CD4-positive, alpha-beta T cell (primary cell): ENCODE data around the gene DIPK1B. TPM values are rescaled to one million over a fixed set of nuclear protein-coding genes. Genes with fewer than 3 reads are reported as not detected.

ENCODE experiments used
- ATAC-seq: fragments of 200-7000 bp; cut with Tn5 transposase; one replicate; pipeline ENCODE4 v1.10.0; 2022; ENCODE audit warnings: mild to moderate bottlenecking; ENCODE audit not compliant: poor library complexity
- CTCF ChIA-PET: fragments of 350-600 bp; sonication (Branson Sonifier 250); formaldehyde crosslinking; loops from one replicate; lab custom pipeline; 2021; ENCODE audit warnings: antibody characterized with exemption, inconsistent platforms; lab: Charles Lee
- POLR2A ChIA-PET: fragments of 350-600 bp; sonication (Branson Sonifier 250); formaldehyde crosslinking; loops from one replicate; lab custom pipeline; 2021; ENCODE audit warnings: antibody characterized with exemption, inconsistent platforms; lab: Charles Lee
- DNase-seq, 14 experiments: peaks; one replicate each; pipeline ENCODE4 v3.0.0-alpha.2; 2013 to 2020; ENCODE audit warnings: mixed read lengths in 2 of 14
- H3K27ac ChIP-seq, 2 donors: one replicate each; pipeline versions ENCODE4 v1.5.1 to v1.7.0; 2013; ENCODE audit warnings: low read length in 2 of 2, low read depth in 1 of 2, mild to moderate bottlenecking in 1 of 2
- H3K27me3 ChIP-seq, 2 experiments: 1 replicate in 1 of 2; 2 replicates in 1 of 2; pipeline versions ENCODE4 v1.6.1 to v1.7.0; 2013; ENCODE audit warnings: low read length in 2 of 2, control low read depth in 1 of 2, mild to moderate bottlenecking in 1 of 2, moderate library complexity in 1 of 2; ENCODE audit not compliant: insufficient read depth in 2 of 2, control insufficient read depth in 1 of 2
- H3K36me3 ChIP-seq: one replicate; pipeline ENCODE4 v1.6.1; 2013; ENCODE audit warnings: low read length, control low read depth; ENCODE audit not compliant: insufficient read depth
- H3K4me1 ChIP-seq: one replicate; pipeline ENCODE4 v1.6.1; 2013; ENCODE audit warnings: low read length, control low read depth; ENCODE audit not compliant: insufficient read depth
- H3K4me3 ChIP-seq: one replicate; pipeline ENCODE4 v1.5.1; 2013; ENCODE audit warnings: mild to moderate bottlenecking, low read length, moderate library complexity
- H3K9me3 ChIP-seq, 2 experiments: 1 replicate in 1 of 2; 2 replicates in 1 of 2; pipeline versions ENCODE4 v1.6.1 to v1.7.0; 2013; ENCODE audit warnings: low read length in 2 of 2, mild to moderate bottlenecking in 2 of 2, control low read depth in 1 of 2, moderate library complexity in 1 of 2; ENCODE audit not compliant: control insufficient read depth in 1 of 2, insufficient read depth in 1 of 2
- H3K27ac Mint-ChIP-seq: one replicate; pipeline ENCODE4 v1.8.0; 2020; ENCODE audit warnings: mixed read lengths
- H3K27me3 Mint-ChIP-seq: one replicate; pipeline ENCODE4 v1.8.0; 2021; ENCODE audit warnings: mixed read lengths
- H3K36me3 Mint-ChIP-seq: one replicate; pipeline ENCODE4 v1.8.0; 2021; ENCODE audit warnings: low read depth, mixed read lengths
- H3K4me1 Mint-ChIP-seq: one replicate; pipeline ENCODE4 v1.8.0; 2021; ENCODE audit warnings: low read depth, mixed read lengths
- H3K4me3 Mint-ChIP-seq: one replicate; pipeline ENCODE4 v1.8.0; 2020; ENCODE audit warnings: mild to moderate bottlenecking, mixed read lengths
- H3K9me3 Mint-ChIP-seq: one replicate; pipeline ENCODE4 v1.8.0; 2020; ENCODE audit warnings: mixed read lengths
- intact Hi-C, 2 experiments: fragments of 100-400 bp; cut with DNase I in 1 of 2; cut with micrococcal nuclease in 1 of 2; formaldehyde crosslinking; loops; one replicate each; pipeline versions ENCODE4 v1.15.1 to v1.9.0; 2023 to 2025; cut with DNase I, micrococcal nuclease
- total RNA-seq, 174 experiments: library from RNA in 2 of 174; stranded (reverse) in 2 of 174; gene quantifications; one replicate each; pipeline ENCODE4 v1.2.3 and lab custom pipeline; 2021 to 2026
- TF ChIP-seq, protein P1 (sequence below): fragments of 200-600 bp; IDR thresholded peaks from one replicate; pipeline ENCODE4 v1.8.0; 2022; ENCODE audit warnings: antibody characterized with exemption, mild to moderate bottlenecking

DIPK1B gene
- total RNA-seq, 2 experiments from 2014 or later = 0.11 TPM; not detected in 1

DNA sequence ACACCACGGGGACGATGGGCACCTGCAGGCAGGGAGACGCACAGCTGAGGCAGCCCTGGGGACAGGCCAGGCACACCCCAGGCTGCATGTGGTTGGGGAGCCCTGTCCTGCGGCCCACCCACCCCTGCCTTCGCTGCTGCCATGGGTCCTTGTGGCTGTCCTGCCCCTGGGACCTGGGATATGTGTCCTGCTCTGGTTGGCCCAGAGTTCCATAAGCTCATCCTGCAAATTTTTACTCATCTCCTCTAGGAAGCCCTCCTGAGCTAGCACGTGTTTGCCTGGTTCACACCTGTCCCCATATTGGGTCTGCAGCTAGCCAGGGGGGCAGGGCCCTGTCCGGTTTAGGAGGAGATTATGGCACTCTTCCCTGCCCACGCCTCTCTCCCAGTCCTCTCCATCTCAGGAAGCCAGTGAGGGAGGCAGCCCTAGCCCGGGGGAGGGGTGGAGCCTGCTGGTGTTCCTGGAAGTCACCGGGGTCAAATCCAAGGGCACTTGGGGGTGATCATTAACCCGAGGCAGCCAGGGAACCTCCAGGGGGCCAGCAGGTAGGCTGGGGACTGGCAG, 37.5 kb upstream of the DIPK1B start:
- Mint-ChIP-seq H3K27ac (no peak overlapping the region), H3K9me3 (no peaks in the 10 kb centered on the region), H3K4me3 (no peak overlapping the region), H3K36me3 (no peaks in the 10 kb centered on the region), H3K4me1 (peaks cover 3% of the 10 kb centered on the region), H3K27me3 (no peaks in the 10 kb centered on the region)
- Histone ChIP-seq H3K27me3 (no peaks in the 10 kb centered on the region), H3K27ac (no peak overlapping the region), H3K9me3 (peaks cover 0 to 7% of the 10 kb centered on the region in 2 experiments), H3K4me3 (no peak overlapping the region), H3K36me3 (no peaks in the 10 kb centered on the region), H3K4me1 (peaks cover 7% of the 10 kb centered on the region)
- ChIA-PET CTCF (no interaction called here), POLR2A (no interaction called here)
- ATAC-seq = no peak
- no peak for DNase-seq
- intact Hi-C loops = no loop called here
- TF ChIP-seq, protein P1, sequence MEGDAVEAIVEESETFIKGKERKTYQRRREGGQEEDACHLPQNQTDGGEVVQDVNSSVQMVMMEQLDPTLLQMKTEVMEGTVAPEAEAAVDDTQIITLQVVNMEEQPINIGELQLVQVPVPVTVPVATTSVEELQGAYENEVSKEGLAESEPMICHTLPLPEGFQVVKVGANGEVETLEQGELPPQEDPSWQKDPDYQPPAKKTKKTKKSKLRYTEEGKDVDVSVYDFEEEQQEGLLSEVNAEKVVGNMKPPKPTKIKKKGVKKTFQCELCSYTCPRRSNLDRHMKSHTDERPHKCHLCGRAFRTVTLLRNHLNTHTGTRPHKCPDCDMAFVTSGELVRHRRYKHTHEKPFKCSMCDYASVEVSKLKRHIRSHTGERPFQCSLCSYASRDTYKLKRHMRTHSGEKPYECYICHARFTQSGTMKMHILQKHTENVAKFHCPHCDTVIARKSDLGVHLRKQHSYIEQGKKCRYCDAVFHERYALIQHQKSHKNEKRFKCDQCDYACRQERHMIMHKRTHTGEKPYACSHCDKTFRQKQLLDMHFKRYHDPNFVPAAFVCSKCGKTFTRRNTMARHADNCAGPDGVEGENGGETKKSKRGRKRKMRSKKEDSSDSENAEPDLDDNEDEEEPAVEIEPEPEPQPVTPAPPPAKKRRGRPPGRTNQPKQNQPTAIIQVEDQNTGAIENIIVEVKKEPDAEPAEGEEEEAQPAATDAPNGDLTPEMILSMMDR = no peak

DNA sequence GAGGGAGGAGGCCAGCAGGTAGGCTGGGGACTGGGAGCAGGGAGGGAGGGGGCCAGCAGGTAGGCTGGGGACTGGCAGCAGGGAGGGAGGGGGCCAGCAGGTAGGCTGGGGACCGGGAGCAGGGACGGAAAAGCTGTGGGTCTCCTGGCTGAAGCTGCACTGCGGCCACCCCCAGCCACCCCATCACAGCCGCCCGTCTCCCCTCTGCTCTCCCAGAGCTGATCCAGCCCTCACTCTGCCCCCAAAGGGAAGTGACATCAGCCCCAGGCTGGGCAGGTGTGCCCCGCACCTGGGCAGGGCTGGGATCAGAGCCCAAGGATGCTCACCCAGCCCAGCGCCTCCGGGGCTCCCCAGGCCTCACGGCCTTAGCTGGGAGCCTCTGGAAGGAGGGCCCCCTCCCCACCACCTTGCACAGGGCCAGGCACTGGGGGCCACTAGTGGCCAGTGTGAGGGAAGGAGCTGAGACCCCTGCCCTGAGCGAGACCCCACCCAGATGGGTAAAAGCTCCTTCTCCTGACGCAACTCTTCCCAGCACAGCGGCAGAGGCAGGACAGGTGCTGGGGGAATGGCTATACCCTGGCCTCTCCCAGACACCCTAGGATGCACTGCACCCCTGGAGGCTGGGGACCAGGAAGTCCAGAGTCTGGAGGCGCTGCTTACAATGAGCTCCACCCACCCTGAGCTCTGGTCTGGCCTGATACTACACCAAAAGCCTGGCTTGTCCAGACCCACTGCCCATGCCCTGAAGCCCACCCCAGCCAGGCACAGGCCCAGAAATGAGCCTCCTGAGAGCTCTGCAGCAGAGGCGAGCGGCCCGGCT, 36.7 kb upstream of the DIPK1B start:
- H3K27ac ChIP-seq = no peak overlapping the region
- TF ChIP-seq, protein P1 = no peak
- Mint-ChIP-seq H3K4me3 (no peak overlapping the region), H3K27me3 (no peaks in the 10 kb centered on the region), H3K4me1 (peaks cover 4% of the 10 kb centered on the region), H3K36me3 (no peaks in the 10 kb centered on the region), H3K9me3 (no peaks in the 10 kb centered on the region), H3K27ac (no peak overlapping the region)
- peaks cover 7% of the 10 kb centered on the region for H3K4me1 ChIP-seq
- intact Hi-C loops = no loop called here
- H3K4me3 ChIP-seq = no peak overlapping the region
- no peaks in the 10 kb centered on the region for H3K9me3 ChIP-seq
- no peaks in the 10 kb centered on the region for H3K27me3 ChIP-seq
- ATAC-seq = no peak
- H3K36me3 ChIP-seq = no peaks in the 10 kb centered on the region
- no peak for DNase-seq
- CTCF ChIA-PET = no interaction called here
- POLR2A ChIA-PET = no interaction called here

DNA sequence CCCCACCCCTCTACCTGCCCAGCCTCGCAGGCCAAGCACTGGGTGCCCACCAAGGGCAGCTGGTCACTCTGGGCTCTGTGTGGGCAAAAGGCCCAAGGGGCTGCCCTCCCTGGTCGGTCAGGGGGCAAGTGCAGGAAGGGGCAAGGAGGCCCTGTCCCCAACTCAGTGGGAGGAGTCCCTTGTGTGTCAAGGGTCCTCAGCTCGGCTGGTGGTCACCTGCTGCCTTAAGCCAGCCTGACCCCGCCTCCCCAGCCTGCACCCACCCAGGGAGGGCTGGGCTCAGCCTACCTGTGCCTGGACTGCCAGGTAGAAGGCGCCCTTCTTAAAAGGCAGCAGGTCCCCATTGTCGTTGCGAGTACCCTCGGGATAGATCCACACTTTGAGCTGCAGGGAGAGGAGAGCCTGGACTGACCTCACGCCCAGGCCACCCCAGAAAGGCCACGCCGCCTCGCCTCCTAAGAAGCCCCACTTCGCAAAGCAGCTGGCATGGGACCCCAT, 36.0 kb upstream of the DIPK1B start:
- no peak for ATAC-seq
- ChIA-PET CTCF (no interaction called here), POLR2A (no interaction called here)
- no peaks in the 10 kb centered on the region for H3K9me3 Mint-ChIP-seq
- no peak for DNase-seq
- H3K4me1 ChIP-seq = peaks cover 7% of the 10 kb centered on the region
- intact Hi-C loops = no loop called here
- no peak overlapping the region for H3K4me3 ChIP-seq
- no peaks in the 10 kb centered on the region for H3K9me3 ChIP-seq
- no peaks in the 10 kb centered on the region for H3K36me3 Mint-ChIP-seq
- no peaks in the 10 kb centered on the region for H3K27me3 Mint-ChIP-seq
- no peak overlapping the region for H3K27ac ChIP-seq
- H3K4me3 Mint-ChIP-seq = no peak overlapping the region
- no peaks in the 10 kb centered on the region for H3K27me3 ChIP-seq
- H3K27ac Mint-ChIP-seq = no peak overlapping the region
- no peaks in the 10 kb centered on the region for H3K36me3 ChIP-seq
- H3K4me1 Mint-ChIP-seq = peaks cover 4% of the 10 kb centered on the region
- TF ChIP-seq, protein P1 = no peak
